GM12878 (cell line): ENCODE measurements around the gene ATG10.

Experiments used
- BMI1 ChIP-seq: fragments of 450-650 bp; IDR thresholded peaks from 2 replicates; pipeline ENCODE4 v1.6.1; 2016; ENCODE audit warnings: mild to moderate bottlenecking, moderate library complexity, borderline replicate concordance
- EP300 ChIP-seq, 2 experiments: fragments of 150-350 bp in 1 of 2; IDR thresholded peaks; 2 replicates each; pipeline ENCODE4 v1.6.1; 2011 to 2012; ENCODE audit warnings: low read depth in 2 of 2, low read length in 2 of 2, borderline replicate concordance in 1 of 2, improper control_type of control experiment in 1 of 2, inconsistent platforms in 1 of 2; ENCODE audit not compliant: control insufficient read depth in 1 of 2
- HDAC2 ChIP-seq: fragments of 200-600 bp; sonication (generic); IDR thresholded peaks from 2 replicates; pipeline ENCODE4 v1.6.1; 2017
- POLR2A ChIP-seq: IDR thresholded peaks from 2 replicates; pipeline ENCODE4 v1.6.1; 2011; ENCODE audit warnings: low read depth, mild to moderate bottlenecking, low read length
- SP1 ChIP-seq: IDR thresholded peaks from one replicate; pipeline ENCODE4 v1.6.1; 2011; ENCODE audit warnings: low read depth, low read length
- TAF1 ChIP-seq: IDR thresholded peaks from 2 replicates; pipeline ENCODE4 v1.6.1; 2011; ENCODE audit warnings: mild to moderate bottlenecking, low read depth, low read length, borderline replicate concordance
- TCF12 ChIP-seq: IDR thresholded peaks from 2 replicates; pipeline ENCODE4 v1.6.1; 2011; ENCODE audit warnings: low read depth, mild to moderate bottlenecking, low read length
- ZNF274 ChIP-seq: IDR thresholded peaks from one replicate; pipeline ENCODE4 v1.8.0; 2011; ENCODE audit not compliant: insufficient read length, insufficient read depth
- TF ChIP-seq, protein P1 (sequence below), 3 experiments: IDR thresholded peaks in 2 of 3; conservative IDR thresholded peaks in 1 of 3; 2 replicates each; pipeline ENCODE4 v1.5.1; 2011; ENCODE audit warnings: low read depth in 3 of 3, low read length in 3 of 3, mild to moderate bottlenecking in 3 of 3, control low read depth in 2 of 3, moderate library complexity in 2 of 3, inconsistent platforms in 1 of 3, mixed read lengths in 1 of 3; ENCODE audit not compliant: control insufficient read depth in 2 of 3, insufficient read depth in 1 of 3; ENCODE audit errors: extremely low read depth in 1 of 3
- TF ChIP-seq, protein P2 (sequence below): IDR thresholded peaks from 2 replicates; pipeline ENCODE4 v1.6.1; 2012; ENCODE audit warnings: low read depth, low read length, improper control_type of control experiment
- TF ChIP-seq, protein P3 (sequence below): fragments of 150-350 bp; IDR thresholded peaks from 2 replicates; pipeline ENCODE4 v1.6.1; 2014; ENCODE audit warnings: mild to moderate bottlenecking, low read depth, low read length

DNA sequence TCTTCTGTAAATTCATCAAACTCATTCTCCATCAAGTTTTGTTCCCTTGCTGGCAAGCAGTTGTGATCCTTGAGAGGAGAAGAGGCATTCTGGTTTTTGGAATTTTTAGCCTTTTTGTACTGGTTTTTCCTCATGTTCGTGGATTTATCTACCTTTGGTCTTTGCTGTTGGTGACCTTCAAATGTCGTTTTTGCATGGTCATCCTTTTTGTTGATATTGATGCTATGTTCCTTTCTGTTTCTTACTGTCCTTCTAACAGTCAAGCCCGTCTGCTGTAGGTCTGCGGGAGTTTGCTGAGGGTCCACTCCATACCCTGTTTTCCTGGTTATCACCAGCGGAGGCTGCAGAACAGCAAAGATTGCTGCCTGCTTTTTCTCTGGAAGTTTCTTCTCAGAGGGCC, 165.4 kb downstream of the ATG10 start:
- TF ChIP-seq, protein P1, sequence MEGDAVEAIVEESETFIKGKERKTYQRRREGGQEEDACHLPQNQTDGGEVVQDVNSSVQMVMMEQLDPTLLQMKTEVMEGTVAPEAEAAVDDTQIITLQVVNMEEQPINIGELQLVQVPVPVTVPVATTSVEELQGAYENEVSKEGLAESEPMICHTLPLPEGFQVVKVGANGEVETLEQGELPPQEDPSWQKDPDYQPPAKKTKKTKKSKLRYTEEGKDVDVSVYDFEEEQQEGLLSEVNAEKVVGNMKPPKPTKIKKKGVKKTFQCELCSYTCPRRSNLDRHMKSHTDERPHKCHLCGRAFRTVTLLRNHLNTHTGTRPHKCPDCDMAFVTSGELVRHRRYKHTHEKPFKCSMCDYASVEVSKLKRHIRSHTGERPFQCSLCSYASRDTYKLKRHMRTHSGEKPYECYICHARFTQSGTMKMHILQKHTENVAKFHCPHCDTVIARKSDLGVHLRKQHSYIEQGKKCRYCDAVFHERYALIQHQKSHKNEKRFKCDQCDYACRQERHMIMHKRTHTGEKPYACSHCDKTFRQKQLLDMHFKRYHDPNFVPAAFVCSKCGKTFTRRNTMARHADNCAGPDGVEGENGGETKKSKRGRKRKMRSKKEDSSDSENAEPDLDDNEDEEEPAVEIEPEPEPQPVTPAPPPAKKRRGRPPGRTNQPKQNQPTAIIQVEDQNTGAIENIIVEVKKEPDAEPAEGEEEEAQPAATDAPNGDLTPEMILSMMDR (IDR thresholded peaks at IDR 0.05 in 2 of 3, conservative IDR thresholded peaks at IDR 0.05 in 1 of 3; ENCODE audit: control insufficient read depth in 2 of 3, extremely low read depth in 1 of 3, insufficient read depth in 1 of 3, low read depth in 3 of 3, low read length in 3 of 3): no peak
- TF ChIP-seq, protein P2, sequence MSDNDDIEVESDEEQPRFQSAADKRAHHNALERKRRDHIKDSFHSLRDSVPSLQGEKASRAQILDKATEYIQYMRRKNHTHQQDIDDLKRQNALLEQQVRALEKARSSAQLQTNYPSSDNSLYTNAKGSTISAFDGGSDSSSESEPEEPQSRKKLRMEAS: no peak
- TF ChIP-seq SP1: no peak
- no peak for TF ChIP-seq EP300 (IDR thresholded peaks at IDR 0.05; ENCODE audit: borderline replicate concordance in 1 of 2, control insufficient read depth in 1 of 2, low read depth in 2 of 2, low read length in 2 of 2)
- no peak for TF ChIP-seq ZNF274
- TF ChIP-seq, protein P3, sequence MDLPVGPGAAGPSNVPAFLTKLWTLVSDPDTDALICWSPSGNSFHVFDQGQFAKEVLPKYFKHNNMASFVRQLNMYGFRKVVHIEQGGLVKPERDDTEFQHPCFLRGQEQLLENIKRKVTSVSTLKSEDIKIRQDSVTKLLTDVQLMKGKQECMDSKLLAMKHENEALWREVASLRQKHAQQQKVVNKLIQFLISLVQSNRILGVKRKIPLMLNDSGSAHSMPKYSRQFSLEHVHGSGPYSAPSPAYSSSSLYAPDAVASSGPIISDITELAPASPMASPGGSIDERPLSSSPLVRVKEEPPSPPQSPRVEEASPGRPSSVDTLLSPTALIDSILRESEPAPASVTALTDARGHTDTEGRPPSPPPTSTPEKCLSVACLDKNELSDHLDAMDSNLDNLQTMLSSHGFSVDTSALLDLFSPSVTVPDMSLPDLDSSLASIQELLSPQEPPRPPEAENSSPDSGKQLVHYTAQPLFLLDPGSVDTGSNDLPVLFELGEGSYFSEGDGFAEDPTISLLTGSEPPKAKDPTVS: no peak
- no peak for TF ChIP-seq POLR2A
- TF ChIP-seq TCF12: no peak
- no peak for TF ChIP-seq TAF1
- no peak for TF ChIP-seq BMI1
- TF ChIP-seq HDAC2: no peak
